GM19372 (cell line): ENCODE data around the gene KIRREL3.

Source experiments
- ATAC-seq: cut with Tn5 transposase; IDR thresholded peaks from one replicate; pipeline ENCODE4 v1.9.1; 2021; ENCODE audit warnings: mild to moderate bottlenecking, low read depth, moderate library complexity; ENCODE audit not compliant: unreplicated experiment

Gene KIRREL3

GRCh38 chr11:127000291-127000968 is at the start of gene KIRREL3:
Gene KIRREL3 (minus strand): TSS chr11:127000770.
- ATAC-seq, result no peak

- no peak for ATAC-seq
Observed at GRCh38 chr11:127050186-127050585, 49.6 kb upstream of the KIRREL3 start.

GRCh38 chr11:127049486-127049885 is 48.9 kb upstream of the KIRREL3 start:
- no peak for ATAC-seq

DNA sequence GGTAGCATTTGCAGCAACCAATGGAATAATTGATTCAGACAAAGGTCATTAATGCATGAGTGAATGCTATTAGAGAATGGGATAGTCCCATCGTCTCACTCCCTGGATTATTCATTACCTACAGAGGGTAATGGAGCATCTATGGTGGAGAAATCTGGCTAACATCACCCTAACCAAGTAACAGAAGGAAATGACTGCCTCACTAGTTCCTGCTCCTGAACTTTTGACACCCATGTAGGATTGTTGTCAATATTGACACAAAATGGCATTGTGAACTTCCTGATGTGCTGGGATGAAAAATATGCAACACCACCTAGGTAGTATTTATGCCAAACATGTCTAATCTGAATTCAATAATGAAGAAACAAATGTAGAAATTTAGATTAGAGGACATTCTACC is 44.0 kb upstream of the KIRREL3 start:
- no peak for ATAC-seq

GRCh38 chr11:127042445-127042844 is 41.9 kb upstream of the KIRREL3 start:
- ATAC-seq, result no peak

GRCh38 chr11:127039591-127039990 is 39.0 kb upstream of the KIRREL3 start:
- no peak for ATAC-seq

DNA sequence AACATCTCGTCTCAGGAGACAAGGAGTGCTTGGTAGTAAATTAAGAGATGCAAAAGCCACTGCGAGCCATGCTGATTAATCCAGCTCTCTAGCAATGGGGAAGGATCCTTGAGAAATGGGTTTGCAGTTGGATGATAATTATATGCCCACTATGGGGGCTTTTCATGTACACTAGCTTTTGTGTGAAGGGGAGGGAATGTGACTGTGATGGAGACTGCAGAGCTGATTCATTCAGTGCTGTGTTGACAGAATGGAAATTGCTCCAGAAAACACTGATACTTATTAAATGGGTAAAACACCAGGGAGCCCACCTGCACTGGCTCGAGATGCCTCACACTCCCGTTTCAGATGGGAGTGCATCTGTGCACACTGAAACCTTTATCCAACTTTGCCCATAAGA is 37.0 kb upstream of the KIRREL3 start:
- ATAC-seq, result no peak

DNA sequence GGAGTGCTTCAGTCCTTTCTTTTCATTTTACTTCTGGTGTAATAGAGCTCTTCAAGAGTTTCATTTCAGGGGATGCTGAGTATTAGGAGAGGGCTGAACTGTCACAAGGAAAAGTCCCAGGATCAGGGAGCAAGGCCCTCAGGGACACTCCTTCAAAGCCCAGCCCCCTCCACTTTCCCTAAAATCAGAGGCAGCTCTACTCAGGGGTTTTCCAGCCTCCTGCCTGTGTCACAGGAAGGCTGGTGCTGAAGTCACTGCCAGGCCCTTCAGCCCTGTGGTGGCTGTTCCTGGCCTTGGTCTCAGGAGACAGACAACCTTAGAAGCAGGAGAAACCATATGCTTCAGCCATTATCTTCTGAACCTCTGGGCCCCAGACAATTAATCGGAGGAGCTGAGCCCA is 36.4 kb upstream of the KIRREL3 start:
- no peak for ATAC-seq

GRCh38 chr11:127035824-127036223 is 35.3 kb upstream of the KIRREL3 start:
- no peak for ATAC-seq

DNA sequence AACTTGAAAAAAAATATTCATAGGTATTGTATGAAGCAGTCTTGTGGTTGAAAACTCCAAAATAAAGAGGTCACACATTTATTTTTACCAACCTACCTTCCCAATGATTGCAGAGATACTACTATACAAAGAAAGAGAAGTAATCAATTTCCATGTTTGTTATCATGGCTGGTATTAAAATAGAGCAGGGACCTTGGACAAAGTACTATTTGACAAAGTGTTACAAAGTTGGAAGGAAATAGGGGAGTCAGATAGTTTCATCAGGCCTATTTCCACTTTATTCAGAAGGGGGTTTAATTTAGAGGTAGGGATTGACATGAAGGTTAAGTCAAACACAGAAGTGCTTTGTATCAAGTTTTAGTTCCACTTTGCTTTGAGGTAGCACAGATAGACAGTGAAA is 34.4 kb upstream of the KIRREL3 start:
- ATAC-seq, result no peak

DNA sequence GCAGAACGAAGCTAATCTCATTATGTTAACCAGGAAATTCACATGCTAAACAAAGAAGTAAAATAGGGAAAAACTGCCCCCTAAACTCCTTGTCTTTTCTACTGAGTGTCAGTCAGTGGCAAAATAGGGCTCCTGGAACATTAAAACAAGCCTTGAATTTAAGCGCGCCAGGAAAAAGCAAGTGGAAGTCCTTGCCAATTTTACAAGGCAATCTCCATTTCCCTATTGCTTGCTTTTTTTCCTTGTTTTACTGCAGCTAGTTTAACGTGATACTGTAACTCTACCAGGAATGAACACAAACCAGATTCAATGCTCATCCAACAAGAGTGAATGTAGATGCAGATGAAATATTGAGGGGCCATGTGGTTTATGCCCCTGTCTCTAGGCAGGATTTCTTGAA is 28.1 kb upstream of the KIRREL3 start:
- ATAC-seq, result no peak

DNA sequence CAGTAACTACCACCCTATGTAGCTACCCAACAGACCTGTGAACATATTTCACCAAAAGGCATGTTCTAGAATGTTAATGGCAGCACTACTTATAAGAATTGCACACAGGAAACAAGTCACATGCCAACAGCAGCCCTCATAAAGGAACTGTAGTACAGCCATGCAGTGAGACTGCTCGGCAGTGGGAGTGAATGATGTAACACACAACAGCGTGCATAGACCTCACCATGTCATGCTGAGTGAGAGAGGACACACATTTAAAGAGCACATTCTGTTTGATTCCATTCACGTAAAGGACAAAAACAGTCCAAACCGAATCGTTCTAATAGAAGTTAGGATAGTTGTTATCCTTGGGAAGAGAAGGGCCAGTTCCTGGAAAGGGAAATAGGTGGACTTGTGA is 27.2 kb upstream of the KIRREL3 start:
- no peak for ATAC-seq

- no peak for ATAC-seq
Observed at GRCh38 chr11:127027000-127027399, 26.4 kb upstream of the KIRREL3 start.

- no peak for ATAC-seq
Observed at GRCh38 chr11:127023991-127024390, 23.4 kb upstream of the KIRREL3 start.

- ATAC-seq, result no peak
Observed at GRCh38 chr11:127018683-127019279, 18.2 kb upstream of the KIRREL3 start.

DNA sequence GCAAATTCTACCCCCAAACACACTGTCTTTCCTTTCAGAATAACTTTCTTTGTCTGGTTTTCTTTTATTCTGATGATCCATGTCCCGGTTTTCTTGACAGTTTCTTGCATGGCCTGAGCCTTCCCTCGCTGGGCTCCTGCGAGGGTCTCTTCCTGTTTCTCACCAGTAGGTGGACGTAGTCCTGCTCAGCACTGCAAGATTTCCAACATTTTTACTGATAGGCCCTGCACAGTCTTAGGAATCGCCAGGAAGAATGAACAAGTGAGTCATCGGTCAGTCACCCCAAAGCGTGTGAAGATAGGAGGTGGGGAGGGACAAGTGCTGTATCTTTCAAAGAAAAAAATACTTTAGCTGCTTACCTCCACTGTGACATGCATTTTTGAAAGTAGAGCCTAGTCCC is 16.9 kb upstream of the KIRREL3 start:
- ATAC-seq, result no peak

DNA sequence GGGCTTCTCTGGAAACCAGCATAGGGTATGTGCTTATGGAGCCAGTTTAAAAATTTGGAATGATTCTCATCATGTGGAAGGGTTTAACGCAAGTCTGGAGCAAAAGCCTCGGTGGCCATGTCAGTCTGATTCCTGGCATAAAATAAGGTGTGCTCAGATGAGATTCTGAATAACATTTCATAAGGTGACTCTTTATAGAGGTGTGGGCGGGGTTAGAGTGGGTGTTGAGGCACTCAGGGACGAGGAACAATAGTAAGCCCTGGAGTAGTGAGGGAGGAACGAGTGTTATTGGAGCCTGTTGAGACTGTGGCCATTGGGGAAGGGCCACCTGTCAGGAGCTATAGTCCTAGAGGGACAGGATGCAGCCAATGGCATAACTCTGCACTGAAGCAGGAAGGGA is 13.0 kb upstream of the KIRREL3 start:
- ATAC-seq, result no peak

DNA sequence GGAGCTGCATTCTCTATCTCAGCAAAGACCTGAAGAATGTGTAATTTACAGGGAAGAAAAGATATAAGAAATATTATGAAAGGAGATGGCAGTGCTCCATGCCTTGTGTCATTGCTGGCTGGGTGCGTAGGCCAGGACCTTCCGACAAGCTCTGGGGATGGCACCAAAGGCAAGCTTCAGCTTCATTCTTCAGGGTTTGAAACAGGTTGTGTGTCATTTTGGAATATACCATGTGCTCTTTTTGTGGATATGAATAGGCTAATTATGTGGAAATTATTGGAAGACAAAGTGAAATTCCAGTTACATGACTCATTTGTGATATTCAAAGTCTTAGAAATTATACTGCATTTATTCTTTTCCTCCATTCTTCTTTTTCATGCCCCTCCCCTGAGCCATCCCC is 5.7 kb upstream of the KIRREL3 start:
- no peak for ATAC-seq

DNA sequence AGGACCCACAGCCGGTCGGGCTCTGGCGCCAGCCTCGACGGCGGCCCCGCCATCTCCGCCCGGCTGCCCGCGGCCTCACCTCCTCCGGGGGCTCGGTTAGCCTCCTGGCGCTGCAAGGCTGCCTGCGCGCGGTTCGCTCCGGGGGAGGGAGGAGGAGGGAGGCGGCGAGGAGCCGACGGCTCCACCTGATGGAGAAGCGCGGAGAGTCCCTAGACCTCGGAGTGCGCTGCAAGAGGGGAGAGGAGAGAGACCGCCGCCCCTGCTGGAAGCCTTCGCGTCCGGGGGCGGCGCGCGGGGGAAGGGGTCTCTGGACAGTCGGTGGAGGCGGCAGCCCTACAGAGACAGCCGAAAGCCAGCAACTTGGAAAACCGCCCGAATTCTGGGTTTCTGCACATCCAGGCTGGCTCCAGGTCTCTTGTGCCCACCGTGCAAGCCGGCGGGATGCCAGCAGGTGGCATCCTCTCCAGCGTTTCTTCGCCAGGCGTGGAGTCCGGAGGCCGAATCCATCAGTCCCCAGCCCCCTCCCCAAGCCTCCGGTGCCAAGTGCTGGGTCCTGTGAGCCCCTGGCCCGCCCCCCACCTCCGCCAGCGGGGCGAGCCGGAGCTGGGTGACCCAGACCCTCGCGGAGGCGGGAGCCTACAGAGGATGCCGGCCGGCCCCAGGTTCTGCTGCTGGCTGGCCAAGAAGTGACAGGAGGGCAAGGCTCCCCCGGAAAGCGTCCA is 2.9 kb upstream of the KIRREL3 start:
- no peak for ATAC-seq

DNA sequence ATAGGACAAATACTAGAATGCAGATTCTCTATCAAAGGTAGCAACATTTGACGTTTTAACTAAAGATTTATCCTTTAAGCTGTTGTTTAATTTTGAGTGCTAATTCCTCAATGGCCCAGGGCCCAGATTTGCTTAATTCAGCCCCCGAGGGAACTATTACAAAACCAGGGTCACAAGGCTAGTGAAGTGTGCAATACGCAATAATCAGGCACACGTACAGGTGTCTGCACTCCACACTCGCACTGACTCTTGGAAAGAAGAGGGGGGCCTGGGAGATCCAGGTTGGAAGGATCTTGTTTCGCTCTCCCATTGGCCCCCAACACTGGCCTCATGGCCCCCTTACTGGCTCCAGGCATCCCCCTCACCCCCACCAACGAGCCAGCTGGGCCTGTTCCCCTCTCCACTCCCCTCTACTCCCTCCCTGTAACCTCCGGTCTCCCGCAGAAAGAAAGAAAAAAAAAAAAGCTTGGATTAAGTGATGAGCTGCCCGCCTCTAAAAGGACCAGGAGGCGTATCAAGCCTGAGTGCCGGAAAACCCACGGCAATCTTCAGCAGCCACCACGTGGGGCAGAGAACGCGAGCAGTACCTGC is 2.2 kb upstream of the KIRREL3 start:
- no peak for ATAC-seq

- no peak for ATAC-seq
Observed at GRCh38 chr11:127000981-127001380, 411 bp upstream of the KIRREL3 start.

- no peak for ATAC-seq
Observed at GRCh38 chr11:126999366-126999765, 1.2 kb downstream of the KIRREL3 start.
